Upper lobe of left lung (tissue), 6 donors: ENCODE results near the gene LGR4. TPM values are rescaled to one million over a fixed set of nuclear protein-coding genes. Genes with fewer than 3 reads are reported as not detected.

Experiments used
- ATAC-seq, 2 donors: fragments of 200-7000 bp; cut with Tn5 transposase; one replicate each; pipeline ENCODE4 v1.9.1; 2022; ENCODE audit warnings: mild to moderate bottlenecking in 2 of 2, moderate library complexity in 2 of 2; ENCODE audit not compliant: low FRiP score in 2 of 2
- DNase-seq, 2 donors: peaks; one replicate each; pipeline ENCODE4 v3.0.0-alpha.2; 2019 to 2020
- H3K27ac ChIP-seq, 4 donors: fragments of 200-600 bp; sonication (generic); one replicate each; pipeline ENCODE4 v1.5.1; 2016 to 2019
- H3K27me3 ChIP-seq, 4 donors: fragments of 200-600 bp; sonication (generic); one replicate each; pipeline ENCODE4 v1.5.1; 2017 to 2019
- H3K36me3 ChIP-seq, 4 donors: fragments of 200-600 bp; sonication (generic); one replicate each; pipeline ENCODE4 v1.5.1; 2016 to 2019
- H3K4me1 ChIP-seq, 4 donors: fragments of 200-600 bp; sonication (generic); one replicate each; pipeline ENCODE4 v1.5.1; 2018 to 2019
- H3K4me3 ChIP-seq, 4 donors: fragments of 200-600 bp; sonication (generic); one replicate each; pipeline ENCODE4 v1.5.1; 2017 to 2019; ENCODE audit warnings: mild to moderate bottlenecking in 2 of 4, moderate library complexity in 1 of 4
- H3K9me3 ChIP-seq, 4 donors: fragments of 200-600 bp; sonication (generic); one replicate each; pipeline ENCODE4 v1.5.1; 2018 to 2019
- EP300 ChIP-seq, 4 donors: sonication (generic); formaldehyde crosslinking; IDR thresholded peaks; one replicate each; pipeline ENCODE4 v1.5.1; 2017; ENCODE audit warnings: antibody characterized with exemption in 4 of 4, control low read depth in 2 of 4
- POLR2A ChIP-seq, 4 donors: fragments of 450-650 bp; IDR thresholded peaks; one replicate each; pipeline ENCODE4 v1.5.1; 2016 to 2017; ENCODE audit warnings: antibody characterized with exemption in 4 of 4, mild to moderate bottlenecking in 2 of 4
- POLR2AphosphoS5 ChIP-seq, 2 donors: sonication (generic); formaldehyde crosslinking; IDR thresholded peaks; one replicate each; pipeline ENCODE4 v1.5.1; 2017; ENCODE audit warnings: antibody characterized with exemption in 2 of 2
- WGBS, 2 donors: methylation state at CpG; one replicate each; pipeline ENCODE4 v1.1.5; 2017 to 2018; 5-methylcytosine and 5-hydroxymethylcytosine counted together
- total RNA-seq, 6 donors: library from RNA; depleted of rRNA in 4 of 6; stranded (reverse); fragments of >200 nt in 4 of 6; gene quantifications; one replicate each; pipeline versions ENCODE4 v1.1.0 to v1.2.1, GENCODE V29; 2016 to 2021
- TF ChIP-seq, protein P1 (sequence below), 6 experiments: fragments of 450-650 bp in 4 of 6; fragments of 200-600 bp in 2 of 6; sonication (generic) in 2 of 6; IDR thresholded peaks; one replicate each; pipeline ENCODE4 v1.5.1; 2016 to 2019; ENCODE audit warnings: antibody characterized with exemption in 6 of 6
- donor health status: DM: no; HTN: no; CAD: no; lungs with moderate emphysema.
- donor health status: DM: no; HTN: yes; CAD: no; lungs with severe emphysema.

LGR4 gene
- total RNA-seq, 6 donors from 2014 or later, result 3.1 to 20.2 (median 6.0) TPM

DNA sequence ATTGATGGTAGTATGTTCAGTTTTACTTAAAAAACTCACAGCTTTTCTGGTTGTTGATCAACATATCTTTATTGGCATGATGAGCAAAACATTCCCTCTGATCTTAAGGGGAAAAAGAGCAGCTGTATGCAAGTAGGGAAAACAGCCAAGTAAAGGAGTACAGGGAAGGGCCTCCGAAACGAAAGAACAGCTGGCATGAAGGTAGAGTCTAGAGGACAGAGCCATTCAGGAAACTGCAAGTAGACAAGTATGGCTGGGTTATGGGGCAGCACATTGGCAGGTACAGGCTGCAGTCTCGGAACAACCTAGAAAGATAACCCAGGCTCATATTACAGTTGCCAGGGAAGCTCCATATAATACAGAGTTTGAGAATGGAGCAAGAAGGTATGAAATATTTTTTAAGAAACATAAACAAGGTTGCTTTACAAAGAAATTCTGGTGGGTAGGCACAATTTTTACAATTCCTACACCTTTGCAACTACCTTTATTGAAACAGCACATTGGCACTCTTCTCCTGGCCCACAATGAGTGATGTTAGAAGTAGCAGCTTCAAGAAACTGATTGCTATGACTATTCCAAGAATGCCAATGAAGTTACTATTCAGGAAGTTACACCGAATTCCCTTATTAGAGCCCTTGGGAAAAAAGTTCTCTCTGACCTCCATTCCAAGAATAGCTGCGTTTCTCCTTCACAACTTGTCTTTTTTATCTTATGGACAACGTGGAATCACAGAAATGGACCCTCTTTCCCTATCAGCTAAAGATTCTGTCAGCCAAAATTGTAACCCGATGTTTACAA is 45.2 kb downstream of the LGR4 start:
- no peak for DNase-seq
- Histone ChIP-seq H3K4me1 (peaks cover 0 to 2% (median 0%) of the 10 kb centered on the region in 4 donors), H3K9me3 (no peaks in the 10 kb centered on the region), H3K27me3 (no peaks in the 10 kb centered on the region), H3K4me3 (no peak overlapping the region), H3K27ac (no peak overlapping the region), H3K36me3 (no peaks in the 10 kb centered on the region)
- WGBS, 2 donors, result 83 to 84% methylated on average over 7 of the region's 7 CpGs
- ATAC-seq, result no peak
- no peak for TF ChIP-seq POLR2A (IDR thresholded peaks at IDR 0.05)
- no peak for TF ChIP-seq EP300 (IDR thresholded peaks at IDR 0.05)
- TF ChIP-seq POLR2AphosphoS5 (IDR thresholded peaks at IDR 0.05), result no peak
- TF ChIP-seq, protein P1, sequence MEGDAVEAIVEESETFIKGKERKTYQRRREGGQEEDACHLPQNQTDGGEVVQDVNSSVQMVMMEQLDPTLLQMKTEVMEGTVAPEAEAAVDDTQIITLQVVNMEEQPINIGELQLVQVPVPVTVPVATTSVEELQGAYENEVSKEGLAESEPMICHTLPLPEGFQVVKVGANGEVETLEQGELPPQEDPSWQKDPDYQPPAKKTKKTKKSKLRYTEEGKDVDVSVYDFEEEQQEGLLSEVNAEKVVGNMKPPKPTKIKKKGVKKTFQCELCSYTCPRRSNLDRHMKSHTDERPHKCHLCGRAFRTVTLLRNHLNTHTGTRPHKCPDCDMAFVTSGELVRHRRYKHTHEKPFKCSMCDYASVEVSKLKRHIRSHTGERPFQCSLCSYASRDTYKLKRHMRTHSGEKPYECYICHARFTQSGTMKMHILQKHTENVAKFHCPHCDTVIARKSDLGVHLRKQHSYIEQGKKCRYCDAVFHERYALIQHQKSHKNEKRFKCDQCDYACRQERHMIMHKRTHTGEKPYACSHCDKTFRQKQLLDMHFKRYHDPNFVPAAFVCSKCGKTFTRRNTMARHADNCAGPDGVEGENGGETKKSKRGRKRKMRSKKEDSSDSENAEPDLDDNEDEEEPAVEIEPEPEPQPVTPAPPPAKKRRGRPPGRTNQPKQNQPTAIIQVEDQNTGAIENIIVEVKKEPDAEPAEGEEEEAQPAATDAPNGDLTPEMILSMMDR (IDR thresholded peaks at IDR 0.05), result no peak

DNA sequence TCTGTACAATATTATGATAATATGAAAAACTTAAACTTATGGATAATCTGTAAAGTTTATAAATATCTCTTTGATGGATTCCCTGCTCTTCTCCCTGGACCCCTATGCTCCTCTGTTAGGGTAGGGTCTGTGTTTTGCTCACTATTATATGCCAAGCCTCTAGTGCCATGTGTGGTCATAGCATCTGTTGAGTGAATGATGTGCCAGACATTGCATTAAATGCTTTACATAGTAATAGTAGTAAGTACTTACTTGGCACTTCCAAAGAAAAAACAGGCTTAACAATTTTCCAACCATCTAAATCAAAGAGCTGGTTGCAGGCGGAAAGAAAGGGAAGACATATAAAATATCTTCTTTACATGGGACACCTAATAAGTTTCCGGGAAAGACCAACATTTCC is 46.8 kb downstream of the LGR4 start:
- TF ChIP-seq POLR2AphosphoS5 (IDR thresholded peaks at IDR 0.05) (no peak), POLR2A (IDR thresholded peaks at IDR 0.05) (no peak), EP300 (IDR thresholded peaks at IDR 0.05) (no peak)
- TF ChIP-seq, protein P1 (IDR thresholded peaks at IDR 0.05), result no peak
- H3K9me3 ChIP-seq, result no peaks in the 10 kb centered on the region
- no peak overlapping the region for H3K27ac ChIP-seq
- DNase-seq (no peak), ATAC-seq (no peak)
- 85 to 90% methylated on average over 2 of the region's 2 CpGs for WGBS, 2 donors
- H3K27me3 ChIP-seq, result no peaks in the 10 kb centered on the region
- no peak overlapping the region for H3K4me3 ChIP-seq
- H3K4me1 ChIP-seq, result peaks cover 0 to 8% (median 4%) of the 10 kb centered on the region in 4 donors
- H3K36me3 ChIP-seq, result no peaks in the 10 kb centered on the region

DNA sequence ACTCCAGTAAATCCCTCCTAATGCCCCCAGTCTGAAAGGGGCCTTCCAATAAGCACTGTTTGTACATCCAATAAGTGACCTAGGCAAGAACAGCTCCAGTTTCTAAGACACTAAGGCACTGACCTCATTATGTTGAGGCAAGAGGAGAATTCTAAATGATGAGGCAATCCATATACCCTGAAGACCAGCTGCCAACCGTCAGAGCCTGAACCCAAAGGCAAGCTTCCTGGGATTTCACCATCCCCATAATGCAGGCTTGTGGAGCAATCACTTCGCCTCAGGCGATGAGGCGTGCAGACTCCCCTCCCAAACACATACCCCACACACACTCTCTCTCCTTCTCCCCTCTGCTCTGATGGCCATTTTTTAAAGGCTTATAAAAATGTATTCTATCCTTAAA is 49.5 kb downstream of the LGR4 start:
- TF ChIP-seq EP300 (IDR thresholded peaks at IDR 0.05) (peak in 1 of 4 donors; percentile 5), POLR2A (IDR thresholded peaks at IDR 0.05) (no peak), POLR2AphosphoS5 (IDR thresholded peaks at IDR 0.05) (peak in 1 of 2 donors; percentile 38)
- TF ChIP-seq, protein P1 (IDR thresholded peaks at IDR 0.05), result no peak
- Histone ChIP-seq H3K9me3 (no peaks in the 10 kb centered on the region), H3K4me1 (peaks cover 0 to 9% (median 2%) of the 10 kb centered on the region in 4 donors), H3K27me3 (no peaks in the 10 kb centered on the region), H3K36me3 (no peaks in the 10 kb centered on the region), H3K27ac (peak overlapping the region in 1 of 4 donors; percentile 42), H3K4me3 (no peak overlapping the region)
- DNase-seq, result no peak
- ATAC-seq, result peak in 1 of 2 donors; percentile 87
- 67 to 75% methylated on average over 4 of the region's 4 CpGs for WGBS, 2 donors

DNA sequence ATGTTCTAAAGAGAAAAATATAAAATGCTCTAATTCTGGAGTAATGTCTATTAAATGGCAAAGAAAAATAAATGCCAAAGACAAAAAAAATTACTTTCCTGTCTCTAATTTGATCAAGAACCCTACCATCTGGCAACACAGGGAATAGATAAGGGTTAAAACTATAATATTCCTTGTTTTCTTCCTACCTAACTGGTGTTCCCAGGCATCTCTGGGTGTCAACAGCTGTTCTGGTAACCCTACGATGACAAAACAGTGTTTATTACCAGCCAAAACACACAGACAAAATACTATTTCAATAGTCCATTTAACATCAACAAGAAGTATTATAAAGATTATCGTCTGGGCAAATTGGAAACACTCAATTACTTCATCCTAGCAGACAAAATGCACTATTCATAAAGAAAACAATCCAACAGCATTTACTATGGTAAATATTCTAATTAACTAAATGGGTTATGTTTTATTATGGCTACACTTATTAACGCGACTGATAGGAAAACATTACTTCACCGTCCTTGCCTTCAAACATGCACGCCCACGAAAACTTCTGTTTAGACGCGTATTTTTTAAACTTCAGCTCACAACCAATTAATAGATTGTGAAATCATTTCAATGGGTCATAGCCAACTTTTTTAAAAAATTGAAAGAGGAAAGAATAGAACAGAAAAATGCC is 50.6 kb downstream of the LGR4 start:
- Histone ChIP-seq H3K27ac (no peak overlapping the region), H3K9me3 (no peaks in the 10 kb centered on the region), H3K4me1 (peaks cover 0 to 9% (median 2%) of the 10 kb centered on the region in 4 donors), H3K4me3 (no peak overlapping the region), H3K36me3 (no peaks in the 10 kb centered on the region), H3K27me3 (no peaks in the 10 kb centered on the region)
- TF ChIP-seq EP300 (IDR thresholded peaks at IDR 0.05) (no peak), POLR2A (IDR thresholded peaks at IDR 0.05) (no peak), POLR2AphosphoS5 (IDR thresholded peaks at IDR 0.05) (no peak)
- TF ChIP-seq, protein P1 (IDR thresholded peaks at IDR 0.05), result no peak
- ATAC-seq (peak in 1 of 2 donors; percentile 41), DNase-seq (no peak)
- 78 to 82% methylated on average over 9 of the region's 9 CpGs for WGBS, 2 donors
